Measurements from ENCODE around the gene RASSF3.

The RASSF3 gene

GRCh38 chr12:64716839-64717455 lies 106.7 kb downstream of the RASSF3 start:
- TF ChIP-seq EZH2phosphoT487 (IDR thresholded peaks at IDR 0.05; ENCODE audit: low read depth) = no peak
- TF ChIP-seq, protein P1, sequence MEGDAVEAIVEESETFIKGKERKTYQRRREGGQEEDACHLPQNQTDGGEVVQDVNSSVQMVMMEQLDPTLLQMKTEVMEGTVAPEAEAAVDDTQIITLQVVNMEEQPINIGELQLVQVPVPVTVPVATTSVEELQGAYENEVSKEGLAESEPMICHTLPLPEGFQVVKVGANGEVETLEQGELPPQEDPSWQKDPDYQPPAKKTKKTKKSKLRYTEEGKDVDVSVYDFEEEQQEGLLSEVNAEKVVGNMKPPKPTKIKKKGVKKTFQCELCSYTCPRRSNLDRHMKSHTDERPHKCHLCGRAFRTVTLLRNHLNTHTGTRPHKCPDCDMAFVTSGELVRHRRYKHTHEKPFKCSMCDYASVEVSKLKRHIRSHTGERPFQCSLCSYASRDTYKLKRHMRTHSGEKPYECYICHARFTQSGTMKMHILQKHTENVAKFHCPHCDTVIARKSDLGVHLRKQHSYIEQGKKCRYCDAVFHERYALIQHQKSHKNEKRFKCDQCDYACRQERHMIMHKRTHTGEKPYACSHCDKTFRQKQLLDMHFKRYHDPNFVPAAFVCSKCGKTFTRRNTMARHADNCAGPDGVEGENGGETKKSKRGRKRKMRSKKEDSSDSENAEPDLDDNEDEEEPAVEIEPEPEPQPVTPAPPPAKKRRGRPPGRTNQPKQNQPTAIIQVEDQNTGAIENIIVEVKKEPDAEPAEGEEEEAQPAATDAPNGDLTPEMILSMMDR (IDR thresholded peaks at IDR 0.05; ENCODE audit: low read depth, low read length) = no peak
- H2AFZ ChIP-seq (ENCODE audit: low read depth, low read length) = no peak overlapping the region
- no peak overlapping the region for H3K4me2 ChIP-seq (ENCODE audit: low read length)
- no peak overlapping the region for H3K27ac ChIP-seq (ENCODE audit: low read length)
- H4K20me1 ChIP-seq (ENCODE audit: insufficient read depth, low read length) = no peaks in the 10 kb centered on the region
- H3K9me3 ChIP-seq (ENCODE audit: insufficient read depth, low read length) = no peaks in the 10 kb centered on the region
- H3K79me2 ChIP-seq (ENCODE audit: low read length) = no peaks in the 10 kb centered on the region
- H3K36me3 ChIP-seq (replicated peaks; ENCODE audit: low read depth, low read length) = peaks cover 12% of the 10 kb centered on the region
- no peaks in the 10 kb centered on the region for H3K27me3 ChIP-seq (ENCODE audit: low read depth, low read length)
- no peak overlapping the region for H3K4me3 ChIP-seq (ENCODE audit: low read length)
- no peak overlapping the region for H3K9ac ChIP-seq (ENCODE audit: low read length)
- peaks cover 8% of the 10 kb centered on the region for H3K4me1 ChIP-seq (ENCODE audit: low read length)

DNA sequence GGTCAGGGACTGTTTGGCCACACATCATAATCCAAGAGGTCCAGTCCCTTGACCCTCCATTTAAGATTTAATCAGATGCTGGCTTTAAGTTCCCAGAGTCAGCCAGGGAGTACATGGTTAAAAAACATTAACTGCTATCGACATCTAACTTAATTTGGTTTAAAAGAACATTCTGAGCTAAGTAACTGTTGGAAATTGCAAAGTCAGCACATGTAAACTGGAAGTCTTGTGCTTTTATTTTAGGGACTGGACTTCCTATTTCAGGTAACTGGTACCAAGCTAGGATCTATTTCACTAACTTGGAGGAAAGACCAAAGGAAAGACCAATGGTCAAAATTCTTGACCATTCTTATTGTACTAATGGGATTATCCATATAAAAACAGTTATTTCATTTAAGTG lies 108.4 kb downstream of the RASSF3 start:
- Histone ChIP-seq H3K9ac (ENCODE audit: low read length) (no peak overlapping the region), H3K27ac (ENCODE audit: low read length) (no peak overlapping the region), H4K20me1 (ENCODE audit: insufficient read depth, low read length) (no peaks in the 10 kb centered on the region), H3K4me3 (ENCODE audit: low read length) (no peak overlapping the region), H2AFZ (ENCODE audit: low read depth, low read length) (no peak overlapping the region), H3K9me3 (ENCODE audit: insufficient read depth, low read length) (no peaks in the 10 kb centered on the region), H3K27me3 (ENCODE audit: low read depth, low read length) (no peaks in the 10 kb centered on the region), H3K4me1 (ENCODE audit: low read length) (peaks cover 8% of the 10 kb centered on the region), H3K4me2 (ENCODE audit: low read length) (no peak overlapping the region), H3K36me3 (replicated peaks; ENCODE audit: low read depth, low read length) (peaks cover 12% of the 10 kb centered on the region), H3K79me2 (ENCODE audit: low read length) (no peaks in the 10 kb centered on the region)
- TF ChIP-seq EZH2phosphoT487 (IDR thresholded peaks at IDR 0.05; ENCODE audit: low read depth) = no peak
- TF ChIP-seq, protein P1 (IDR thresholded peaks at IDR 0.05; ENCODE audit: low read depth, low read length) = no peak

DNA sequence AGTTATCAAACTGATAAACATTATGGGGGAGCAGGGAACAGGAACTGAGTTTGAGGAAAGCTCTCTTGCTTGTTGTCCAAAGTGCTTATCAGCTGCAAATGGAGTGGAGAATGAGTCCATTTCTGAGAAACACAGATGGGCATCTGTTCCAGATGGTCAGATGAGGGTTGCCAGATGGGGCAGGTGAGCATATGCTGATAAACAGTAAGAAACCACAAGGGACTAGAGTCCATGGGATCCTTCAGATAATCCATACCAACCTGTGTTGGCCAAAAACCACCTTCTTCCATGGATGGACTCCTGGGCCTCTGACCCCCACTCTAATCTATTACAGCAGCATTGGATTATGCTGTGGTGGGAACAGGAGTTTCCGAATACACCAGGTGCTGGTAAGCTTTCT lies 110.6 kb downstream of the RASSF3 start:
- Histone ChIP-seq H3K79me2 (ENCODE audit: low read length) (no peaks in the 10 kb centered on the region), H4K20me1 (ENCODE audit: insufficient read depth, low read length) (no peaks in the 10 kb centered on the region), H3K9me3 (ENCODE audit: insufficient read depth, low read length) (no peaks in the 10 kb centered on the region), H3K4me2 (ENCODE audit: low read length) (no peak overlapping the region), H3K4me3 (ENCODE audit: low read length) (no peak overlapping the region), H3K27ac (ENCODE audit: low read length) (no peak overlapping the region), H3K4me1 (ENCODE audit: low read length) (no peaks in the 10 kb centered on the region), H3K9ac (ENCODE audit: low read length) (no peak overlapping the region), H3K36me3 (replicated peaks; ENCODE audit: low read depth, low read length) (peaks cover 6% of the 10 kb centered on the region), H3K27me3 (ENCODE audit: low read depth, low read length) (no peaks in the 10 kb centered on the region), H2AFZ (ENCODE audit: low read depth, low read length) (no peak overlapping the region)
- no peak for TF ChIP-seq EZH2phosphoT487 (IDR thresholded peaks at IDR 0.05; ENCODE audit: low read depth)
- TF ChIP-seq, protein P1 (IDR thresholded peaks at IDR 0.05; ENCODE audit: low read depth, low read length) = no peak

- TF ChIP-seq, protein P1 (IDR thresholded peaks at IDR 0.05; ENCODE audit: low read depth, low read length) = no peak
- TF ChIP-seq EZH2phosphoT487 (IDR thresholded peaks at IDR 0.05; ENCODE audit: low read depth) = no peak
- H3K36me3 ChIP-seq (replicated peaks; ENCODE audit: low read depth, low read length) = peaks cover 2% of the 10 kb centered on the region
- no peak overlapping the region for H3K4me2 ChIP-seq (ENCODE audit: low read length)
- no peak overlapping the region for H3K9ac ChIP-seq (ENCODE audit: low read length)
- H3K4me3 ChIP-seq (ENCODE audit: low read length) = no peak overlapping the region
- no peak overlapping the region for H2AFZ ChIP-seq (ENCODE audit: low read depth, low read length)
- H3K27ac ChIP-seq (ENCODE audit: low read length) = no peak overlapping the region
- H4K20me1 ChIP-seq (ENCODE audit: insufficient read depth, low read length) = no peaks in the 10 kb centered on the region
- no peaks in the 10 kb centered on the region for H3K4me1 ChIP-seq (ENCODE audit: low read length)
- no peaks in the 10 kb centered on the region for H3K79me2 ChIP-seq (ENCODE audit: low read length)
- no peaks in the 10 kb centered on the region for H3K9me3 ChIP-seq (ENCODE audit: insufficient read depth, low read length)
- no peaks in the 10 kb centered on the region for H3K27me3 ChIP-seq (ENCODE audit: low read depth, low read length)
Observed at GRCh38 chr12:64722835-64723234, 112.5 kb downstream of the RASSF3 start.

Data from OCI-LY3 (cell line).